Measurements from ENCODE around the gene KIF5C.
A peak's percentile ranks its signal among the peaks of the same experiment; 100 is the strongest.

Gene KIF5C

DNA sequence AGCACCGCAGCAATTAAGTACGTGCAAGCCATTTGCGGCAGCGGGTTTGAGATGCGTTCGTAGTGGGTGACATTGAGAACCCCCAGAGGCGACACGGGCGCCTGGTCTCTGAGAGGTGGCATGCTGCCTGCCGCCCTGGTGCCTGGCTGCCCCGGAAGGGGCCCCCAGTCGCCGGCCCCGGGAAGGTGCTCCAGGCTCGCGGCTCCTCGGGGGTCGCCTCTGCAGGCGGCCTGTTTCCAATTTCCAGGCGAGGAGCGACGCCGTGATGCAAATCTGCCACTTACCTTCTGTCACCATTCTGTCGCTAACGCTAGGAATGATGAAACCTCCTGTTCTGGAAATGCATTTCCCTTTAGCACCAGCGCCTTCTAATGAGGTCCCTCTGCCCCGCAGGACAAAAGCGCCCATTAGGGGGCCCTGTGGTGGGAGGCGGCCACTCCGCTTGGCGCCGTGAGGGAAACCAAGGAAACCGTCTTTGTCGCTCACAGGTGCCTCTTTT, 13.0 kb downstream of the KIF5C start:
- DNase-seq (ENCODE audit: low spot score), result peak; percentile 40

- no peak for DNase-seq (ENCODE audit: low spot score)
These were observed 14.0 kb downstream of the KIF5C start for GRCh38 chr2:148888986-148889385.

DNA sequence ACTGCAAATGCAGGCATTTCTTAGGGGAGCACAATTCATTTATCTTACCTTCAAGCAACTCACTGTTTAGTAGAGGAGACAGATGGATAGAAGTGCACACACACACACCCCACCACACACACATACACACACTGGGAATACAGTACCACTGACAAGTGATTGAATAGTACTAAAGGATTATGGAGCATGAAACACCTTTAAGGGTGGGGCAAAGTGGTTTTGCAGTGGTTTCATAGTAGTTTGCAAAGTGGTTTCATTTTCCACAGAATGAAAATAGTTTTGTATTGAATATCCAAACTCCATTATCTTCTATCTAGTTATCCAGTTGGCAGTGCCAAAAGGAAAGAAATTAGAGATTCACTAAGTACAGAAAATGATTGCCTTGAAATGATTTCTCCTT, 18.9 kb downstream of the KIF5C start:
- DNase-seq (ENCODE audit: low spot score), result no peak

GRCh38 chr2:148896136-148896535, 21.1 kb downstream of the KIF5C start:
- no peak for DNase-seq (ENCODE audit: low spot score)

- no peak for DNase-seq (ENCODE audit: low spot score)
These were observed 24.8 kb downstream of the KIF5C start for GRCh38 chr2:148899638-148900318.

- no peak for DNase-seq (ENCODE audit: low spot score)
These were observed 25.4 kb downstream of the KIF5C start for GRCh38 chr2:148900350-148900837.

DNA sequence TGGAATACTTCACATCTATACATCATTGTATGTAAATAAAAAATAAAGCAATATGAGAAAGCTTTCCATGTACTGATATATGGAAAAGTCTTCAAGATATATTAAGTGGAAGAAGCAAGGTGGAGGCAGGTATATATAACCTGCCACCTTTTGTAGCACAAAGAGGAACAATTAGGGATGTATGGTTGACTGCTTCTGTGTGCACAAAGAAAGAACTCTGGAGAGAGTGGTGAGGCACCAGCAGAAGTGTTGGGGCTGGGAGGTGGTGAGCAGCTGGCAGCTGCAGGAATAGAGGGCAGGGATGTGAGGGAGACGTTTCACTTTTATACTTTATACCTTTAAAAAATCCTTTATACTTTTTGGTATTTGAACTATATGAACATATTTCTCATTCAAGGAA, 26.1 kb downstream of the KIF5C start:
- DNase-seq (ENCODE audit: low spot score), result no peak

DNA sequence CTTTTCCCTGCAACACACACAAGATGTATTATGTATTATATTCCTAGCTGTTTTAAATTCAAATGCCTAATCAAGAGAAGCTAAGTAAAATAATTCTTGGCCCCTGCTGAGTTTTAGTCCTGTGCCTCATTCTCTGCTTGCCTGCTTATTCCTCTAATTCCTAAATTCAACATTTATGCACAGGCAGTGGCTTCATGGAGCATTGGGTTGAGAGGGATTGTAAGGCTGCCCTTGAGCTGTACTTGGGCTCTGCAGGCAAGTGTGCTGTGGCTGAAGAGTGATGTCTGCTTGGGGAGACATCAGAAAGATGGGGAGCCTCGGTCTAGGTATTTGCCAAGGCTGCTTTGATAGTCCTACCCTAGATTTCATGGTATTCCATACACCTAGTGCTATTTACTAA, 27.8 kb downstream of the KIF5C start:
- DNase-seq (ENCODE audit: low spot score), result no peak

DNA sequence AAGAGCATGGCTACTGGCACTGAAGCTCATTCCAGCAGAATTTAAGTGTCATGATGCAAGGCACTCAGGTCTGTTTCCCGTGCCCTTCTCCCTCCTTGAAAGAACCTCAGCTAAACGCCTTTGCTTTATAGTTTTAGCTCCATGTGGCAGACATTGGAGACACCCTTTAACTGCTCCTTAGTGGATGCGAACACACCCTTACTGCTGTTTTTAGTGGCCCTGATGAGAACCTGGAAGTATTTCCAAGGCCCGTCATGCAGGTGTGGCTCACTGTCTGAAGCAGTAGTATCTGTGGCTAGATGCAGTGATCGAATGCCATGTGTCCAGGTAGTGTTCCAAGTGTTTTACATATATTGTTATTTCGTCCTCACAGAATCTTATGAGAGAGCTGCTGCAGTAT, 28.3 kb downstream of the KIF5C start:
- DNase-seq (ENCODE audit: low spot score), result no peak

- DNase-seq (ENCODE audit: low spot score), result no peak
These were observed 29.0 kb downstream of the KIF5C start for GRCh38 chr2:148903979-148904378.

DNA sequence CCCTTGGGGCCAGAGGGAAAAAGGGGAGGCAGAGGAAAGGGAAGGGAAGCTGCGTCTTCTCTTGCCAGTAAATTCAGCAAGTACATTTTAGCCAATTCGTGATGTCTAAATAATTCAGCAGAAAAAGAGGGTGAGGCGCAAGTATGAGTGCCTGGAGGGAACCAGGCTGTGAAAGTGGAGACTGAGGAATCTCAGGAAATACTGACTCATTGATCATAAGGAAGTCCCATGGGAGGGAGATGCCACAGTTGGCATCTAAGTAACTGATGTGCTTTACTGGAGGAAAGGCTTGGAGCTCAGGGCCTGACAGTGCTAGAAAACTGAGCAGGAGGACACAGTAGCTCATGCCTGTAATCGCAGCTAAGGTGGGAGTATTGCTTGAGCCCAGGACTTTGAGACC, 31.1 kb downstream of the KIF5C start:
- no peak for DNase-seq (ENCODE audit: low spot score)

- DNase-seq (ENCODE audit: low spot score), result no peak
These were observed 32.2 kb downstream of the KIF5C start for GRCh38 chr2:148907085-148907785.

DNA sequence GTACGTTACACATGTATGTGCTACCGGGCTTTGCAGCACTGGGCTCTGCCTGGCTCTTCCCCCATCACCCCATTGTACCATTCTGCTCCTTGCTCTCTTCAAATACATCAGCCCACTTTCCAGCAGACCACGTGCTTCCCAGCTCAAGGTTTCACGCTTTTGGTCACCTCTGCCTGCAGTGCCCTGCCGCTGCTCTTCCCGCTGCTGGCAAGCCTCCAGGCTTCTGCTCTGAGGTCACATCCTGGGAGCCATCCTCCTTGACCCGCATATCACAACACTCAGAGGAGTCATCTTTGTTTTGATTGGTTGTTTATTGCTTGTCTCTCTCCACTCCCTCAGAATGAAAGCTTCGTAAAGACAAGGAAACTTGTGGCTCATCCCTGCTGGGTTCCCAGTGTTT, 34.1 kb downstream of the KIF5C start:
- DNase-seq (ENCODE audit: low spot score), result no peak

DNA sequence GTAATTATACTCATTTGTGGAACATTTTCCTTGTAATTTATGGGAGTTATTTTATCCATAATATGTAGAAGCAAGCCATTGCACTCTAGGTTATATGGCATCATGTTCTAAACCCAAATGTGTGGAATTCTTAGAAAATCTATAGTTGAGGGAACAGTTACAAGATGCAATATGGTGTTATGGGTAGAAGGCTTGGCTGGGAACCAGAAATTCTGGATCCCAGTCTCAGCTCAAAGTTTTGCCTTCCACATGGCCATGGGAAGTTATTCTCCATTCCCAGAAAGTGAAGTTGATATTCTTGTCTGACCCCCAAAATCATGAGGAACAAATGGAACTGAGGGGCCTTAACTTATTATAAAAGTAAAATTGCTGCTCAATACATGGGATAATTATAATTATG, 38.0 kb downstream of the KIF5C start:
- DNase-seq (ENCODE audit: low spot score), result no peak

DNA sequence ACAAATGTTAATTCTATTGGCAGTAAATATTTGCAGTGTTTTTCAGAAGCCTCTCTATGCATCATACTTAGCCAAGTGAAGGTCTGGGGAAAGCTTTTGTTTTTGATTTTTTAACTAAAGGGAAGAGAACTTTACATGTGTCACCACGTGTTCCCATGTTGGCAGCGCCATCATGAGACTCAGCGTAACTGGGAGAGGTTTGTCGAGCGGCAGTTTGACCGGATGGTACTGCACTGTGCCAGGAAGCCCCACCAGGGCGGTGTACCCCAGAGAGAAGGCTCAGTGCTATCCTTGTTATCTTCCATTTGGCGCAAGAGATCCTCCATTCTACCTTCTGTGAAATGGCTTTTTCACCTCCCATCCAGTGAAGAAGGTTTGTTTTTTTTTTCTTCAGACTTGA, 38.5 kb downstream of the KIF5C start:
- DNase-seq (ENCODE audit: low spot score), result no peak

- DNase-seq (ENCODE audit: low spot score), result no peak
These were observed 39.4 kb downstream of the KIF5C start for GRCh38 chr2:148914463-148914862.

- DNase-seq (ENCODE audit: low spot score), result no peak
These were observed 42.4 kb downstream of the KIF5C start for GRCh38 chr2:148917431-148917830.

GRCh38 chr2:148918554-148918953, 43.5 kb downstream of the KIF5C start:
- no peak for DNase-seq (ENCODE audit: low spot score)

DNA sequence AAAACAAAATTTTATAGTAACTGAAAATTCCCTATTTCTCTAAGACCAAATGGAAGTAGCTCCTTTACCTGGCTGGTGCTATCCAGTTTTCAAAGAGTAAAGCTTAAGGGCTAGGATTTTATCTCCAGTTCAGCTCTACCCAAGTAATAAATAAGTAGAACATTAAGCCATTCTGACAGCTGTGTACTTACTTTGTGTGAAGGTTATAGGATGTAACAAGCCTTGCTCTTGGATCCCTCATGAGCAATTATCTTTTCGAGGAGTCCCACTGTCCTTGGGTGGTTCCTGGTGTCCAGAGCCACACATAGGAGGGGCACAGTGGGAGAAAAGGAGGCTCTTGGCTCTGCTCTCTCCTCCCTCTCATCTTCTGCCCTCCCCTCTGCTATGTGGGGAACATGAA, 45.5 kb downstream of the KIF5C start:
- no peak for DNase-seq (ENCODE audit: low spot score)

DNA sequence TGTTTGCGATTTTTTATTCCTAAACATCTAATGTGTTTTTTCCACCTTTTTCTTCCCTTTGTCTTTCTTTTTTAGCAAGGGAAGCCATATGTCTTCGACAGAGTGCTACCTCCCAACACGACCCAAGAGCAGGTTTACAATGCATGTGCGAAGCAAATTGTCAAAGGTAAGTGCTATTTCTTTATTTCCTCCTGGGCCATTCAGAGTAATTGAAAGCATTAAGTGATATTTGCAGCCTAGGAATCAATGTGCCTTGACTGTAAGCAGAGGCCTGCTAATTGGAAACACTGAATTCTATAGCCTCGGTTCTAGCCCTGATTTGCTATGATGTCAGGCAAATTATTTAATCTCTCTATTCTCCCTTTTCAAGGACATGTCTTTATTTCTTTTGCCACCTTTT, 47.0 kb downstream of the KIF5C start:
- DNase-seq (ENCODE audit: low spot score), result no peak

DNA sequence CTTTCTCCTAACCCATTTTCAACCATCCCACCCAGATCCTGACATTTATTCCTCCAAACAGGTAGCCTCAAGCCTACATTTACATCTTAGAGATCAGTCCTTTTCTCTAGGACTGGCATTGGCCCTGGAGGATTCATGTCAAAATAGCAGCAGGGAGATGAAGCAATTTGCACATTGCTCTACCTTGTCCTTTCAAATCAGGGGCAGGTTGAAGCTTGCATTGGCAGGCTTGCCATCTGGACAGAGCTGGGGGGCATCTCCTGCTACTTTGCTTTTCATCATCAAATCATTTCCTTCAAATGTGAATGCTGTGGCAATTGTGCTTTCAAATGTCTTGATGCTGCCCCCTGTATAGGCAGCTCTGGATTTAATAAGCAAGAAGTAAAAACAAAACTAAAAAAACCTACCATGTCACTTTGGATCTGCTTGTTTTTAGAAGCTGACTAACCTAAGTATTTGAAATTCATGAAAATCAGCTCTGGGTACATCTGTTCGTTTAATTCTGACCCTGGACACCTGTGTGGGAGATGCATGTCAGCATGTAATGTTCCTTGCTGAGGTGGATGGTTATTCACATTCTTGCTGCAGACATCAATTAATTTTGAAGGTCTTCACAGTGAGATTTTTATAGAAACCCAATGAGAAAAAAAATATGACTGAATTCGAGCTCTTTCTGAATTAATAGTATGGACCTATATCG, 47.9 kb downstream of the KIF5C start:
- DNase-seq (ENCODE audit: low spot score), result no peak

- DNase-seq (ENCODE audit: low spot score), result no peak
These were observed 49.6 kb downstream of the KIF5C start for GRCh38 chr2:148924514-148925178.
